BE2C (cell line): ENCODE measurements around the gene GPSM1.

ENCODE experiments used
- DNase-seq: peaks from one replicate; pipeline ENCODE4 v3.0.0-alpha.2; 2020
- H3K27me3 ChIP-seq: fragments of 250-450 bp; sonication (Bioruptor Pico); 2 replicates; pipeline ENCODE4 v1.5.1; 2020; ENCODE audit warnings: mild to moderate bottlenecking
- H3K36me3 ChIP-seq: fragments of 250-450 bp; sonication (Bioruptor Pico); 2 replicates; pipeline ENCODE4 v1.5.1; 2020; ENCODE audit warnings: mild to moderate bottlenecking
- H3K4me1 ChIP-seq: fragments of 250-450 bp; sonication (Bioruptor Pico); 2 replicates; pipeline ENCODE4 v1.5.1; 2020
- H3K4me3 ChIP-seq: 2 replicates; pipeline ENCODE4 v1.5.1; 2011; ENCODE audit warnings: low read depth, low read length
- H3K9me3 ChIP-seq: fragments of 250-450 bp; sonication (Bioruptor Pico); 2 replicates; pipeline ENCODE4 v1.5.1; 2020
- TF ChIP-seq, protein P1 (sequence below): IDR thresholded peaks from 2 replicates; pipeline ENCODE4 v1.5.1; 2012; ENCODE audit warnings: mild to moderate bottlenecking, low read depth, low read length

The GPSM1 gene

GRCh38 chr9:136361754-136362449 lies 34.6 kb downstream of the GPSM1 start:
- Histone ChIP-seq H3K4me3 (no peak overlapping the region), H3K36me3 (peaks cover 8% of the 10 kb centered on the region; the same call in 1 of the 2 replicates), H3K27me3 (no peaks in the 10 kb centered on the region), H3K9me3 (no peaks in the 10 kb centered on the region), H3K4me1 (peaks cover 44% of the 10 kb centered on the region)
- peak; percentile 56 for DNase-seq
- TF ChIP-seq, protein P1, sequence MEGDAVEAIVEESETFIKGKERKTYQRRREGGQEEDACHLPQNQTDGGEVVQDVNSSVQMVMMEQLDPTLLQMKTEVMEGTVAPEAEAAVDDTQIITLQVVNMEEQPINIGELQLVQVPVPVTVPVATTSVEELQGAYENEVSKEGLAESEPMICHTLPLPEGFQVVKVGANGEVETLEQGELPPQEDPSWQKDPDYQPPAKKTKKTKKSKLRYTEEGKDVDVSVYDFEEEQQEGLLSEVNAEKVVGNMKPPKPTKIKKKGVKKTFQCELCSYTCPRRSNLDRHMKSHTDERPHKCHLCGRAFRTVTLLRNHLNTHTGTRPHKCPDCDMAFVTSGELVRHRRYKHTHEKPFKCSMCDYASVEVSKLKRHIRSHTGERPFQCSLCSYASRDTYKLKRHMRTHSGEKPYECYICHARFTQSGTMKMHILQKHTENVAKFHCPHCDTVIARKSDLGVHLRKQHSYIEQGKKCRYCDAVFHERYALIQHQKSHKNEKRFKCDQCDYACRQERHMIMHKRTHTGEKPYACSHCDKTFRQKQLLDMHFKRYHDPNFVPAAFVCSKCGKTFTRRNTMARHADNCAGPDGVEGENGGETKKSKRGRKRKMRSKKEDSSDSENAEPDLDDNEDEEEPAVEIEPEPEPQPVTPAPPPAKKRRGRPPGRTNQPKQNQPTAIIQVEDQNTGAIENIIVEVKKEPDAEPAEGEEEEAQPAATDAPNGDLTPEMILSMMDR = no peak

DNA sequence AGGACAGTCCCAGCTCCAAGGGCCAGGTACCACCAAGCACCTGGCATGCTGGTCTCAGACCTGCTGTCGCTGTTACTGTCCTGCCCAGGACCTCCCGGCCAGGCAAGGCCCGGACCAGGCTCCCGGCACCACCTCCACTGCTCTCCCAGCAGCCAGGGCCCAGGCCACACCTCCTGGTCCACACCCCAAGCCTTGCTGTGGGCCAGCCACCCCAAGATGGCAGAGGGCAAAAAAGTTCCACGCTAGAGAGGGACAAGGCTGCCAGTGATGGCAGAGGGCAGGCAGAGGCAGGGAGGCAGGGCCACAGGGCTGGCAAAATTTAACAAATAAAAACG lies 35.1 kb downstream of the GPSM1 start:
- Histone ChIP-seq H3K4me3 (no peak overlapping the region), H3K9me3 (no peaks in the 10 kb centered on the region), H3K36me3 (peaks cover 8% of the 10 kb centered on the region; the same call in 1 of the 2 replicates), H3K27me3 (no peaks in the 10 kb centered on the region), H3K4me1 (peaks cover 44% of the 10 kb centered on the region)
- TF ChIP-seq, protein P1 = no peak
- DNase-seq = no peak

DNA sequence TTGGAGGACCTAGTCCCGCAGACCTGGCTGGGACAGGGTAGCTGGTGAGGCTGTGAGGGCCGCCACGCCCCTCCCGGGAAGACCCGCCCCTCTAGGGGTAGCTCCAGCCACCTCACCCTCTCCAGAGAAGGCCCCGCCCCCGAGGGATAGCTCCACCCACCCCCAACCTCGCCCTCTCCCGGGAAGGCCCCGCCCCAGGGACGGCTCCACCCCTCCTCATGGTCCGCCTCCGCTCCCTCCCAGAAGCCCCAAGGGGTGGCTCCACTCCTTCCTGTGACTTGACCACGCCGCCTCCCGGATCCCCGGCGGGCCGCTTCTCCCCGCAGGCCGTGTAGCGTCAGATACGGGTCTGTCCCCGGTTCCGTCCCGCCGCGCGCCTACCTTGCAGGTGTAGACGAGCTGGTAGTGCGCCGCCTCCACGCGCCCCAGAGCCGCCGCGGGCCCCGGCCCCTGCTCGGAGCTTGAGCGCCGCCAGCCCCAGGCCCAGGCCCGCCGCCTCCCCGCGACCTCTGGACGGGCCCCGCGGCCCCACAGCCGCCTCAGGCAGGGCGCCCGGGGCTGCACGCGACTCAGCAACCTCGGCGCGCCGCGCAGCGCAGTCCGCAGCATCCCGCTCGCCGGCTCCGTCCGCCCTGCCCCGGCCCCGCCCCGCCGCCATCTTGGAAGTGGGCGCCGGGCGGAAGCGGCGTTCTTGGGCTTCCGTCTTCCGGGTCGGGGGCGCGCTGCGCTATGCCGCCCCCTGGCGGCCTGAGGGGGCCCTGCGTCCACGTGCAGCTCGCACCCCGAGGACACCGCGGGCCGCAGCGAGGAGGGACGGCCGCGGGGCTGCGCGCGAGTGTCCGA lies 36.0 kb downstream of the GPSM1 start, which contains the start of gene DNLZ:
TSS of gene DNLZ (minus strand) at position 639 of the 843 bp plus-strand sequence. CDS start at position 609, 30 bp downstream.
- Histone ChIP-seq H3K9me3 (no peaks in the 10 kb centered on the region), H3K4me1 (peaks cover 44% of the 10 kb centered on the region), H3K36me3 (peaks cover 4% of the 10 kb centered on the region; the same call in 1 of the 2 replicates), H3K4me3 (peak within 1 kb of the TSS; percentile 67), H3K27me3 (no peaks in the 10 kb centered on the region)
- TF ChIP-seq, protein P1 = peak; percentile 73
- peak; percentile 99 for DNase-seq

- H3K36me3 ChIP-seq = peaks cover 4% of the 10 kb centered on the region; the same call in 1 of the 2 replicates
- no peaks in the 10 kb centered on the region for H3K9me3 ChIP-seq
- H3K4me1 ChIP-seq = peaks cover 44% of the 10 kb centered on the region
- H3K27me3 ChIP-seq = no peaks in the 10 kb centered on the region
- DNase-seq = no peak
- TF ChIP-seq, protein P1 = no peak
- no peak overlapping the region for H3K4me3 ChIP-seq
These were observed 36.8 kb downstream of the GPSM1 start for GRCh38 chr9:136363949-136364748.

- Histone ChIP-seq H3K36me3 (peaks cover 7% of the 10 kb centered on the region), H3K27me3 (no peaks in the 10 kb centered on the region), H3K9me3 (no peaks in the 10 kb centered on the region), H3K4me3 (no peak overlapping the region), H3K4me1 (peaks cover 44% of the 10 kb centered on the region)
- TF ChIP-seq, protein P1 = peak; percentile 27
- DNase-seq = peak; percentile 92
These were observed 37.8 kb downstream of the GPSM1 start for GRCh38 chr9:136364942-136365774.
